Measurements from ENCODE around the gene STPG4.

STPG4 gene

GRCh38 chr2:47161475-47161874 lies 6.4 kb upstream of the STPG4 start:
- Histone ChIP-seq H3K27ac (ENCODE audit: low read depth in 2 of 2, low read length in 2 of 2) (no peak overlapping the region), H3K4me1 (ENCODE audit: control insufficient read depth in 2 of 2, insufficient read depth in 2 of 2, low read length in 2 of 2) (peaks cover 3 to 7% of the 10 kb centered on the region in 2 donors), H3K36me3 (ENCODE audit: control insufficient read depth in 2 of 2, insufficient read depth in 2 of 2, low read length in 2 of 2) (peaks cover 31 to 57% of the 10 kb centered on the region in 2 donors), H3K9me3 (ENCODE audit: control insufficient read depth in 2 of 2, low read length in 2 of 2) (no peaks in the 10 kb centered on the region), H3K9ac (ENCODE audit: low read depth in 1 of 2, low read length in 2 of 2) (no peak overlapping the region), H3K27me3 (ENCODE audit: control insufficient read depth in 2 of 2, insufficient read depth in 2 of 2, low read length in 2 of 2) (no peaks in the 10 kb centered on the region), H3K4me3 (ENCODE audit: low read length in 2 of 2) (no peak overlapping the region)

GRCh38 chr2:47160660-47161059 lies 5.6 kb upstream of the STPG4 start:
- Histone ChIP-seq H3K4me3 (ENCODE audit: low read length in 2 of 2) (no peak overlapping the region), H3K27ac (ENCODE audit: low read depth in 2 of 2, low read length in 2 of 2) (no peak overlapping the region), H3K36me3 (ENCODE audit: control insufficient read depth in 2 of 2, insufficient read depth in 2 of 2, low read length in 2 of 2) (peaks cover 31 to 55% of the 10 kb centered on the region in 2 donors), H3K9me3 (ENCODE audit: control insufficient read depth in 2 of 2, low read length in 2 of 2) (no peaks in the 10 kb centered on the region), H3K27me3 (ENCODE audit: control insufficient read depth in 2 of 2, insufficient read depth in 2 of 2, low read length in 2 of 2) (no peaks in the 10 kb centered on the region), H3K9ac (ENCODE audit: low read depth in 1 of 2, low read length in 2 of 2) (no peak overlapping the region), H3K4me1 (ENCODE audit: control insufficient read depth in 2 of 2, insufficient read depth in 2 of 2, low read length in 2 of 2) (peaks cover 2 to 7% of the 10 kb centered on the region in 2 donors)

- Histone ChIP-seq H3K27me3 (ENCODE audit: control insufficient read depth in 2 of 2, insufficient read depth in 2 of 2, low read length in 2 of 2) (no peaks in the 10 kb centered on the region), H3K9me3 (ENCODE audit: control insufficient read depth in 2 of 2, low read length in 2 of 2) (no peaks in the 10 kb centered on the region), H3K27ac (ENCODE audit: low read depth in 2 of 2, low read length in 2 of 2) (no peak overlapping the region), H3K36me3 (ENCODE audit: control insufficient read depth in 2 of 2, insufficient read depth in 2 of 2, low read length in 2 of 2) (peaks cover 31 to 51% of the 10 kb centered on the region in 2 donors), H3K9ac (ENCODE audit: low read depth in 1 of 2, low read length in 2 of 2) (no peak overlapping the region), H3K4me1 (ENCODE audit: control insufficient read depth in 2 of 2, insufficient read depth in 2 of 2, low read length in 2 of 2) (peaks cover 0 to 7% of the 10 kb centered on the region in 2 donors), H3K4me3 (ENCODE audit: low read length in 2 of 2) (no peak overlapping the region)
Measured at GRCh38 chr2:47160211-47160610, 5.1 kb upstream of the STPG4 start.

GRCh38 chr2:47159627-47160026 lies 4.5 kb upstream of the STPG4 start:
- peaks cover 29 to 49% of the 10 kb centered on the region in 2 donors for H3K36me3 ChIP-seq (ENCODE audit: control insufficient read depth in 2 of 2, insufficient read depth in 2 of 2, low read length in 2 of 2)
- H3K27me3 ChIP-seq (ENCODE audit: control insufficient read depth in 2 of 2, insufficient read depth in 2 of 2, low read length in 2 of 2) = no peaks in the 10 kb centered on the region
- H3K9me3 ChIP-seq (ENCODE audit: control insufficient read depth in 2 of 2, low read length in 2 of 2) = no peaks in the 10 kb centered on the region
- peaks cover 0 to 7% of the 10 kb centered on the region in 2 donors for H3K4me1 ChIP-seq (ENCODE audit: control insufficient read depth in 2 of 2, insufficient read depth in 2 of 2, low read length in 2 of 2)
- H3K9ac ChIP-seq (ENCODE audit: low read depth in 1 of 2, low read length in 2 of 2) = no peak overlapping the region
- H3K4me3 ChIP-seq (ENCODE audit: low read length in 2 of 2) = no peak overlapping the region
- H3K27ac ChIP-seq (ENCODE audit: low read depth in 2 of 2, low read length in 2 of 2) = no peak overlapping the region

GRCh38 chr2:47158576-47158975 lies 3.5 kb upstream of the STPG4 start:
- H3K9ac ChIP-seq (ENCODE audit: low read depth in 1 of 2, low read length in 2 of 2) = no peak overlapping the region
- no peak overlapping the region for H3K27ac ChIP-seq (ENCODE audit: low read depth in 2 of 2, low read length in 2 of 2)
- peaks cover 29 to 47% of the 10 kb centered on the region in 2 donors for H3K36me3 ChIP-seq (ENCODE audit: control insufficient read depth in 2 of 2, insufficient read depth in 2 of 2, low read length in 2 of 2)
- peaks cover 0 to 7% of the 10 kb centered on the region in 2 donors for H3K4me1 ChIP-seq (ENCODE audit: control insufficient read depth in 2 of 2, insufficient read depth in 2 of 2, low read length in 2 of 2)
- H3K27me3 ChIP-seq (ENCODE audit: control insufficient read depth in 2 of 2, insufficient read depth in 2 of 2, low read length in 2 of 2) = no peaks in the 10 kb centered on the region
- H3K4me3 ChIP-seq (ENCODE audit: low read length in 2 of 2) = no peak overlapping the region
- no peaks in the 10 kb centered on the region for H3K9me3 ChIP-seq (ENCODE audit: control insufficient read depth in 2 of 2, low read length in 2 of 2)

GRCh38 chr2:47152803-47153202 lies 2.3 kb downstream of the STPG4 start:
- no peak overlapping the region for H3K9ac ChIP-seq (ENCODE audit: low read depth in 1 of 2, low read length in 2 of 2)
- H3K9me3 ChIP-seq (ENCODE audit: control insufficient read depth in 2 of 2, low read length in 2 of 2) = no peaks in the 10 kb centered on the region
- H3K36me3 ChIP-seq (ENCODE audit: control insufficient read depth in 2 of 2, insufficient read depth in 2 of 2, low read length in 2 of 2) = peaks cover 10 to 18% of the 10 kb centered on the region in 2 donors
- no peaks in the 10 kb centered on the region for H3K4me1 ChIP-seq (ENCODE audit: control insufficient read depth in 2 of 2, insufficient read depth in 2 of 2, low read length in 2 of 2)
- no peaks in the 10 kb centered on the region for H3K27me3 ChIP-seq (ENCODE audit: control insufficient read depth in 2 of 2, insufficient read depth in 2 of 2, low read length in 2 of 2)
- no peak overlapping the region for H3K4me3 ChIP-seq (ENCODE audit: low read length in 2 of 2)
- H3K27ac ChIP-seq (ENCODE audit: low read depth in 2 of 2, low read length in 2 of 2) = no peak overlapping the region

- H3K9ac ChIP-seq (ENCODE audit: low read depth in 1 of 2, low read length in 2 of 2) = no peak overlapping the region
- no peaks in the 10 kb centered on the region for H3K9me3 ChIP-seq (ENCODE audit: control insufficient read depth in 2 of 2, low read length in 2 of 2)
- no peak overlapping the region for H3K4me3 ChIP-seq (ENCODE audit: low read length in 2 of 2)
- H3K27me3 ChIP-seq (ENCODE audit: control insufficient read depth in 2 of 2, insufficient read depth in 2 of 2, low read length in 2 of 2) = no peaks in the 10 kb centered on the region
- H3K27ac ChIP-seq (ENCODE audit: low read depth in 2 of 2, low read length in 2 of 2) = no peak overlapping the region
- no peaks in the 10 kb centered on the region for H3K4me1 ChIP-seq (ENCODE audit: control insufficient read depth in 2 of 2, insufficient read depth in 2 of 2, low read length in 2 of 2)
- H3K36me3 ChIP-seq (ENCODE audit: control insufficient read depth in 2 of 2, insufficient read depth in 2 of 2, low read length in 2 of 2) = peaks cover 10 to 27% of the 10 kb centered on the region in 2 donors
Measured at GRCh38 chr2:47150175-47150574, 4.9 kb downstream of the STPG4 start.

- Histone ChIP-seq H3K9me3 (ENCODE audit: control insufficient read depth in 2 of 2, low read length in 2 of 2) (no peaks in the 10 kb centered on the region), H3K27ac (ENCODE audit: low read depth in 2 of 2, low read length in 2 of 2) (no peak overlapping the region), H3K4me3 (ENCODE audit: low read length in 2 of 2) (no peak overlapping the region), H3K9ac (ENCODE audit: low read depth in 1 of 2, low read length in 2 of 2) (no peak overlapping the region), H3K27me3 (ENCODE audit: control insufficient read depth in 2 of 2, insufficient read depth in 2 of 2, low read length in 2 of 2) (no peaks in the 10 kb centered on the region), H3K36me3 (ENCODE audit: control insufficient read depth in 2 of 2, insufficient read depth in 2 of 2, low read length in 2 of 2) (peaks cover 13 to 29% of the 10 kb centered on the region in 2 donors), H3K4me1 (ENCODE audit: control insufficient read depth in 2 of 2, insufficient read depth in 2 of 2, low read length in 2 of 2) (no peaks in the 10 kb centered on the region)
Measured at GRCh38 chr2:47147021-47147420, 8.1 kb downstream of the STPG4 start.

GRCh38 chr2:47145466-47145865 lies 9.6 kb downstream of the STPG4 start:
- no peak overlapping the region for H3K4me3 ChIP-seq (ENCODE audit: low read length in 2 of 2)
- H3K36me3 ChIP-seq (ENCODE audit: control insufficient read depth in 2 of 2, insufficient read depth in 2 of 2, low read length in 2 of 2) = peaks cover 13 to 26% of the 10 kb centered on the region in 2 donors
- H3K4me1 ChIP-seq (ENCODE audit: control insufficient read depth in 2 of 2, insufficient read depth in 2 of 2, low read length in 2 of 2) = no peaks in the 10 kb centered on the region
- H3K27me3 ChIP-seq (ENCODE audit: control insufficient read depth in 2 of 2, insufficient read depth in 2 of 2, low read length in 2 of 2) = no peaks in the 10 kb centered on the region
- no peak overlapping the region for H3K27ac ChIP-seq (ENCODE audit: low read depth in 2 of 2, low read length in 2 of 2)
- no peaks in the 10 kb centered on the region for H3K9me3 ChIP-seq (ENCODE audit: control insufficient read depth in 2 of 2, low read length in 2 of 2)
- H3K9ac ChIP-seq (ENCODE audit: low read depth in 1 of 2, low read length in 2 of 2) = no peak overlapping the region

- Histone ChIP-seq H3K27ac (ENCODE audit: low read depth in 2 of 2, low read length in 2 of 2) (no peak overlapping the region), H3K4me3 (ENCODE audit: low read length in 2 of 2) (no peak overlapping the region), H3K27me3 (ENCODE audit: control insufficient read depth in 2 of 2, insufficient read depth in 2 of 2, low read length in 2 of 2) (no peaks in the 10 kb centered on the region), H3K36me3 (ENCODE audit: control insufficient read depth in 2 of 2, insufficient read depth in 2 of 2, low read length in 2 of 2) (peaks cover 3 to 10% of the 10 kb centered on the region in 2 donors), H3K9me3 (ENCODE audit: control insufficient read depth in 2 of 2, low read length in 2 of 2) (no peaks in the 10 kb centered on the region), H3K4me1 (ENCODE audit: control insufficient read depth in 2 of 2, insufficient read depth in 2 of 2, low read length in 2 of 2) (no peaks in the 10 kb centered on the region), H3K9ac (ENCODE audit: low read depth in 1 of 2, low read length in 2 of 2) (no peak overlapping the region)
Measured at GRCh38 chr2:47141520-47141919, 13.6 kb downstream of the STPG4 start.
